Activated B cell treated with CpG ODN at 0.5 μM for 24 hours (primary cell): ENCODE measurements around the gene CTU2. TPM values are rescaled to one million over a fixed set of nuclear protein-coding genes. Genes with fewer than 3 reads are reported as not detected.

Experiments used
- ATAC-seq: fragments of 200-7000 bp; cut with Tn5 transposase; one replicate; pipeline ENCODE4 v1.10.0; 2021; ENCODE audit warnings: low read depth, mild to moderate bottlenecking, moderate library complexity
- CTCF ChIA-PET: fragments of 350-600 bp; sonication (Branson Sonifier 250); formaldehyde crosslinking; loops from one replicate; lab custom pipeline; 2021; ENCODE audit warnings: antibody characterized with exemption; lab: Charles Lee
- POLR2A ChIA-PET: fragments of 350-600 bp; sonication (Branson Sonifier 250); formaldehyde crosslinking; loops from one replicate; lab custom pipeline; 2021; ENCODE audit warnings: antibody characterized with exemption; lab: Charles Lee
- DNase-seq: peaks from one replicate; pipeline ENCODE4 v3.0.0; 2022
- H3K27ac Mint-ChIP-seq: one replicate; pipeline ENCODE4 v1.8.0; 2020; ENCODE audit warnings: mixed read lengths
- H3K27me3 Mint-ChIP-seq: one replicate; pipeline ENCODE4 v1.8.0; 2021; ENCODE audit warnings: mixed read lengths
- H3K36me3 Mint-ChIP-seq: one replicate; pipeline ENCODE4 v1.8.0; 2021; ENCODE audit warnings: low read depth, mixed read lengths
- H3K4me1 Mint-ChIP-seq: one replicate; pipeline ENCODE4 v1.8.0; 2021; ENCODE audit warnings: mixed read lengths
- H3K4me3 Mint-ChIP-seq: one replicate; pipeline ENCODE4 v1.8.0; 2020; ENCODE audit warnings: mild to moderate bottlenecking, mixed read lengths
- H3K9me3 Mint-ChIP-seq: one replicate; pipeline ENCODE4 v1.8.0; 2020; ENCODE audit warnings: mixed read lengths
- CTCF ChIP-seq: fragments of 200-600 bp; IDR thresholded peaks from one replicate; pipeline ENCODE4 v1.8.0; 2022; ENCODE audit warnings: antibody characterized with exemption, mild to moderate bottlenecking
- intact Hi-C: fragments of 100-400 bp; cut with micrococcal nuclease; formaldehyde crosslinking; loops from one replicate; pipeline ENCODE4 v1.15.1; 2024
- total RNA-seq: library from RNA; stranded (reverse); gene quantifications from 2 replicates; pipeline ENCODE4 v1.2.3, GENCODE V29; 2022

Gene CTU2
- total RNA-seq, 1 donor from 2014 or later, result 36.7 TPM

- no peak for TF ChIP-seq CTCF
- peaks cover 50% of the 10 kb centered on the region for H3K36me3 Mint-ChIP-seq
- no peaks in the 10 kb centered on the region for H3K9me3 Mint-ChIP-seq
- no peaks in the 10 kb centered on the region for H3K27me3 Mint-ChIP-seq
- no peaks in the 10 kb centered on the region for H3K4me1 Mint-ChIP-seq
- CTCF ChIA-PET, result no interaction called here
- intact Hi-C loops, result no loop called here
- H3K4me3 Mint-ChIP-seq, result no peak overlapping the region
- no peak for DNase-seq
- POLR2A ChIA-PET, result interaction anchor here (0.5 kb wide), 1 partner anchor 7 kb away, joined by 3 read pairs; no protein-coding TSS in a partner anchor
- no peak for ATAC-seq
- H3K27ac Mint-ChIP-seq, result no peak overlapping the region
Observed at GRCh38 chr16:88715312-88716190, 9.2 kb downstream of the CTU2 start.

GRCh38 chr16:88716201-88716600 is 9.9 kb downstream of the CTU2 start:
- ChIA-PET CTCF (no interaction called here), POLR2A (no interaction called here)
- no peak for TF ChIP-seq CTCF
- Mint-ChIP-seq H3K27ac (no peak overlapping the region), H3K9me3 (no peaks in the 10 kb centered on the region), H3K27me3 (no peaks in the 10 kb centered on the region), H3K36me3 (peaks cover 55% of the 10 kb centered on the region), H3K4me1 (no peaks in the 10 kb centered on the region), H3K4me3 (no peak overlapping the region)
- DNase-seq, result no peak
- no peak for ATAC-seq
- intact Hi-C loops, result no loop called here

GRCh38 chr16:88716601-88717001 is 10.3 kb downstream of the CTU2 start:
- Mint-ChIP-seq H3K36me3 (peaks cover 59% of the 10 kb centered on the region), H3K4me3 (no peak overlapping the region), H3K27ac (no peak overlapping the region), H3K27me3 (no peaks in the 10 kb centered on the region), H3K9me3 (no peaks in the 10 kb centered on the region), H3K4me1 (no peaks in the 10 kb centered on the region)
- DNase-seq (no peak), ATAC-seq (no peak)
- ChIA-PET CTCF (no interaction called here), POLR2A (no interaction called here)
- no peak for TF ChIP-seq CTCF
- intact Hi-C loops, result no loop called here

- H3K4me1 Mint-ChIP-seq, result no peaks in the 10 kb centered on the region
- H3K27me3 Mint-ChIP-seq, result no peaks in the 10 kb centered on the region
- POLR2A ChIA-PET, result no interaction called here
- H3K36me3 Mint-ChIP-seq, result peaks cover 71% of the 10 kb centered on the region
- ATAC-seq, result no peak
- CTCF ChIA-PET, result no interaction called here
- H3K9me3 Mint-ChIP-seq, result no peaks in the 10 kb centered on the region
- H3K4me3 Mint-ChIP-seq, result no peak overlapping the region
- H3K27ac Mint-ChIP-seq, result no peak overlapping the region
- no peak for DNase-seq
- no peak for TF ChIP-seq CTCF
- intact Hi-C loops, result no loop called here
Observed at GRCh38 chr16:88718178-88718577, 11.9 kb downstream of the CTU2 start.

- Mint-ChIP-seq H3K4me1 (no peaks in the 10 kb centered on the region), H3K27me3 (no peaks in the 10 kb centered on the region), H3K36me3 (peaks cover 70% of the 10 kb centered on the region), H3K4me3 (no peak overlapping the region), H3K9me3 (no peaks in the 10 kb centered on the region), H3K27ac (no peak overlapping the region)
- intact Hi-C loops, result no loop called here
- ATAC-seq (no peak), DNase-seq (no peak)
- TF ChIP-seq CTCF, result no peak
- CTCF ChIA-PET, result no interaction called here
- POLR2A ChIA-PET, result no interaction called here
Observed at GRCh38 chr16:88719267-88719932, 13.1 kb downstream of the CTU2 start.
